Transverse colon (tissue), 3 donors: Measurements from ENCODE around the gene PP2D1.

Source experiments
- EP300 ChIP-seq: sonication (generic); formaldehyde crosslinking; IDR thresholded peaks from one replicate; pipeline ENCODE4 v1.6.1; 2017; ENCODE audit warnings: antibody characterized with exemption, low read depth
- POLR2A ChIP-seq: fragments of 450-650 bp; IDR thresholded peaks from one replicate; pipeline ENCODE4 v1.6.1; 2016; ENCODE audit warnings: antibody characterized with exemption, mild to moderate bottlenecking, moderate library complexity
- TF ChIP-seq, protein P1 (sequence below), 5 experiments: fragments of 200-600 bp in 3 of 5; fragments of 450-650 bp in 2 of 5; sonication (generic) in 3 of 5; IDR thresholded peaks; 1 replicate in 2 of 5; 2 replicates in 3 of 5; pipeline ENCODE4 v1.5.1; 2016 to 2017; ENCODE audit warnings: antibody characterized with exemption in 5 of 5, inconsistent platforms in 3 of 5, mild to moderate bottlenecking in 2 of 5, moderate library complexity in 1 of 5

DNA sequence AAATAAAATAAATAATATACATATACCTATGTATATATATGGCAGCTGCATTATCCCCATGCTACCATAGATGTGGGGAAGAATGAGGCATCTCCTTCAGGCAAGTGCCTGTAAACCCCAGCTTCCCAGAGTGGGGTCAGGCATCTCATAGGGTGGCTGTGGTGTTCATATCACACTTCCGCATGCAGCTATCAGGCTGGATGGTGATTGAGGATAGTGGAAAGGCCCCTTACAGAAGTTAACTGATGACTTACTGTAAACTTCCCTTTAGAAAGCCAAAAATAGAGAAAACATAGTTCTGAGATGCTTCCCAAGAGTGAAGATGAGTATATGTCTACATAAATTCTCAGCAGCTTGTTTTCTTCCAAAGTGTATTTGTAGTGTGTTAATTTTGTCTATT lies 3.5 kb upstream of the PP2D1 start:
- TF ChIP-seq POLR2A (no peak), EP300 (no peak)
- TF ChIP-seq, protein P1, sequence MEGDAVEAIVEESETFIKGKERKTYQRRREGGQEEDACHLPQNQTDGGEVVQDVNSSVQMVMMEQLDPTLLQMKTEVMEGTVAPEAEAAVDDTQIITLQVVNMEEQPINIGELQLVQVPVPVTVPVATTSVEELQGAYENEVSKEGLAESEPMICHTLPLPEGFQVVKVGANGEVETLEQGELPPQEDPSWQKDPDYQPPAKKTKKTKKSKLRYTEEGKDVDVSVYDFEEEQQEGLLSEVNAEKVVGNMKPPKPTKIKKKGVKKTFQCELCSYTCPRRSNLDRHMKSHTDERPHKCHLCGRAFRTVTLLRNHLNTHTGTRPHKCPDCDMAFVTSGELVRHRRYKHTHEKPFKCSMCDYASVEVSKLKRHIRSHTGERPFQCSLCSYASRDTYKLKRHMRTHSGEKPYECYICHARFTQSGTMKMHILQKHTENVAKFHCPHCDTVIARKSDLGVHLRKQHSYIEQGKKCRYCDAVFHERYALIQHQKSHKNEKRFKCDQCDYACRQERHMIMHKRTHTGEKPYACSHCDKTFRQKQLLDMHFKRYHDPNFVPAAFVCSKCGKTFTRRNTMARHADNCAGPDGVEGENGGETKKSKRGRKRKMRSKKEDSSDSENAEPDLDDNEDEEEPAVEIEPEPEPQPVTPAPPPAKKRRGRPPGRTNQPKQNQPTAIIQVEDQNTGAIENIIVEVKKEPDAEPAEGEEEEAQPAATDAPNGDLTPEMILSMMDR (IDR thresholded peaks at IDR 0.05) = no peak
